Vagina (tissue), 2 donors: Measurements from ENCODE around the gene PIKFYVE.

Experiments used
- POLR2AphosphoS5 ChIP-seq, 2 donors: sonication (generic); formaldehyde crosslinking; IDR thresholded peaks; one replicate each; pipeline ENCODE4 v1.9.0; 2017; ENCODE audit warnings: antibody characterized with exemption in 2 of 2, mild to moderate bottlenecking in 2 of 2, low read depth in 1 of 2; ENCODE audit not compliant: insufficient read depth in 1 of 2
- TF ChIP-seq, protein P1 (sequence below), 3 experiments: fragments of 450-650 bp in 2 of 3; fragments of 200-600 bp in 1 of 3; sonication (generic) in 1 of 3; IDR thresholded peaks; one replicate each; pipeline ENCODE4 v1.5.1; 2017 to 2019; ENCODE audit warnings: antibody characterized with exemption in 3 of 3, mild to moderate bottlenecking in 2 of 3, moderate library complexity in 2 of 3

DNA sequence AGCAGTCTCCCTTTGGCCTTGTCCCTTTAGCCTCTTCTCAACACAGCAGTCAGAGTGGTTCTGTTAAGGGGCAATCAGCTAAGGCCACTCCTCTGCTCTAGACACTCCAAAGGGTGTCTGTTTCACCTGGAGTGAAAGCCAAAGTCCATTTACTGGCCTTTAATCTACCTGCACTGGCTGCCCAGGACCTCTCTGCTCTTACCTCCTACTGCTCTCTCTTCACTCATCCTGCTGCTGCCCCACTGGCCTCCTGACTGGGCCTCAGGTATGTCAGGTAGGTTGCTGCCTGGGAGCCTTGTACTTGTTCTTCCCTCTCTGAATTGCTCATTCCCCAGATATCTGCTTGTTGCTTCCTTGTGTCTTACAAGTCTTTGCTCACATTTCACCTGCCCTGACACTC is 68.2 kb downstream of the PIKFYVE start:
- TF ChIP-seq, protein P1, sequence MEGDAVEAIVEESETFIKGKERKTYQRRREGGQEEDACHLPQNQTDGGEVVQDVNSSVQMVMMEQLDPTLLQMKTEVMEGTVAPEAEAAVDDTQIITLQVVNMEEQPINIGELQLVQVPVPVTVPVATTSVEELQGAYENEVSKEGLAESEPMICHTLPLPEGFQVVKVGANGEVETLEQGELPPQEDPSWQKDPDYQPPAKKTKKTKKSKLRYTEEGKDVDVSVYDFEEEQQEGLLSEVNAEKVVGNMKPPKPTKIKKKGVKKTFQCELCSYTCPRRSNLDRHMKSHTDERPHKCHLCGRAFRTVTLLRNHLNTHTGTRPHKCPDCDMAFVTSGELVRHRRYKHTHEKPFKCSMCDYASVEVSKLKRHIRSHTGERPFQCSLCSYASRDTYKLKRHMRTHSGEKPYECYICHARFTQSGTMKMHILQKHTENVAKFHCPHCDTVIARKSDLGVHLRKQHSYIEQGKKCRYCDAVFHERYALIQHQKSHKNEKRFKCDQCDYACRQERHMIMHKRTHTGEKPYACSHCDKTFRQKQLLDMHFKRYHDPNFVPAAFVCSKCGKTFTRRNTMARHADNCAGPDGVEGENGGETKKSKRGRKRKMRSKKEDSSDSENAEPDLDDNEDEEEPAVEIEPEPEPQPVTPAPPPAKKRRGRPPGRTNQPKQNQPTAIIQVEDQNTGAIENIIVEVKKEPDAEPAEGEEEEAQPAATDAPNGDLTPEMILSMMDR (IDR thresholded peaks at IDR 0.05) = no peak
- no peak for TF ChIP-seq POLR2AphosphoS5 (IDR thresholded peaks at IDR 0.05; ENCODE audit: insufficient read depth in 1 of 2, low read depth in 1 of 2)
